Fibroblast of skin of abdomen (primary cell): ENCODE data around the gene USP38. TPM values are rescaled to one million over a fixed set of nuclear protein-coding genes. Genes with fewer than 3 reads are reported as not detected.
A peak's percentile ranks its signal among the peaks of the same experiment; 100 is the strongest.
"Not testable (repeated sequence)": the region's sequence is repeated elsewhere in the genome, so short reads cannot be mapped to it uniquely, and the experiment has no call there.

Source experiments
- DNase-seq: peaks from one replicate; pipeline ENCODE4 v3.0.0-alpha.2; 2013
- polyA plus RNA-seq, 2 experiments: library from polyadenylated mRNA; unstranded; fragments of 120-200 nt; gene quantifications; one replicate each; pipeline ENCODE4 v1.2.1, GENCODE V29; 2013; ENCODE audit not compliant: insufficient read length in 2 of 2

Gene USP38
- polyA plus RNA-seq (2013, experiment 1 of 2; ENCODE audit: insufficient read length): 12.1 TPM
- polyA plus RNA-seq (2013, experiment 2 of 2; ENCODE audit: insufficient read length): 11.3 TPM

DNA sequence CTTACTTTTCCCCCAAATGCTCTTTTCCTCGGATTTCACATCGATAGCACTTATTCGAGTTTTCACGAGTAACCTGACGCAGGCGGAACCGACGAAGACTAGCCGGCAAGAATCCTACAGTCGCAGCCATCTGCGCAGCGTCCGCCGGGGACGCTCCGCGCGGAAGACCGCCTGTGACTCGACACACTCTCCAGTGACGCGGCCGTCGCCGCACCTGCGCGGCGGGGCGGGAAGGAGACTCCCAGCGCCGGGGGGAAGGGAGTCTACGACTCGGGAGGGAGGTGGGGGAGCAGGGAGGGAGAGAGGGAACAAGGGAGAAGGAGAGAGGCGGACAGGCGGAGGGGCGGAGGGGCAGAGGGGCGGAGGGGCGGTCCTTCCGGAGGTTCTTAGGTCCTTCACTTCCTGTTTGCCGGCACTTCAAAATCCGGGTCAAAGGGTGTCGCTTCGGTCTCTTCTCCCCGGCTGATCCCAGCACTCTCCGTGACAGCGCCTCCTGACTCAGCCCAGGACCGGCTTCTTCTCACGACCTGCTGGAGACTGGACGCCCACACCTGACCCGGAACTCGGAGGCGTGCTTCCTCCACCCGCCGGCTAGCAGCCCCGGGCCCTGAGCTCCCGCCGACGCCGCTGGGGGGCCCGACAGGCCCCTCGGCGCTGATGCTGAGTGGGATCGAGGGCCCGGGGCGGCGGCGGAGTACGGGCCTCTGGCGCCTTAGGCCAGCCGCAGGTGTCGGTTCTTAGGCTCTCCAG lies at the start of gene USP38:
Gene USP38, plus strand, starts transcription at position 415 of the 750 bp plus-strand sequence. CDS start 534 bp downstream, outside the sequence.
- peak; percentile 91 for DNase-seq

DNA sequence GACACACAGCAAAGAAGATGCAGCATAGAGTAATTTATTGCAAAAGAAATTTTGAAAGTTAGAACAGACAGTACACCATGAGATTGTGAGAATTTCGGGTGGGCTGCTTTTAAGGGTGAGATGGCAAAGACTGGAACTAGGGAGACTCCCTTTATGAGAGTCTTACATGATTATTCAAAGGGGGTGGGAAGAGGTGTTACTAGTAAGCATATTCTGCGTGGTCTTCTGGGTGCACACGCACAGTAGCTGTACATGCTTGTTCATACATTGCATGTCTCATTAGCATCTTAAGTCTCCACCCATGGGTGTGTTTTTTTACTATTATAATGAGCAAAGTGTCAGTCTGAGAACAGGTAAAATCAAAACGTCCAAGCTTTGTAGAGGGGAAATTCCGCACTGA lies 49.4 kb upstream of the USP38 start:
- DNase-seq: no peak

- no peak for DNase-seq
These were observed 44.0 kb upstream of the USP38 start for GRCh38 chr4:143140696-143141095.

DNA sequence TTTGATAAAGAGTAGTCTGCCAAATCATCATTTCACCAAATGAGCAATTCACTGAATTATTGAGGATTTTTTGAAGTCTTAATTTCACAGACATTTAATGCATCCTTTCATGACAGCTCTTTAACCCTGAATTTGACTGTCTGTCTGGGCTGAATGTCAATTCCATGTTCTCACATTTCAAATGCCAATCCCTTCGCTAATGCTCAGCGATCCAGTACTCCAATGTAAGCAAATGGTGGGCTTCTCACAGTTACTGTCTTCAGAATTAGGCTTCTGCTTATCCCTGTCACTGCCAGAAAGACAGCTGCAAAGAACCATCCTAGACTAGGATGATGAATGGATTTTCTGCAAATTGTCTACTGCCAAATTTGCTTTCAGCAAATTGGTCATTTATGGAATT lies 36.2 kb upstream of the USP38 start:
- no peak for DNase-seq

- no peak for DNase-seq
These were observed 27.9 kb upstream of the USP38 start for GRCh38 chr4:143156853-143157252.

DNA sequence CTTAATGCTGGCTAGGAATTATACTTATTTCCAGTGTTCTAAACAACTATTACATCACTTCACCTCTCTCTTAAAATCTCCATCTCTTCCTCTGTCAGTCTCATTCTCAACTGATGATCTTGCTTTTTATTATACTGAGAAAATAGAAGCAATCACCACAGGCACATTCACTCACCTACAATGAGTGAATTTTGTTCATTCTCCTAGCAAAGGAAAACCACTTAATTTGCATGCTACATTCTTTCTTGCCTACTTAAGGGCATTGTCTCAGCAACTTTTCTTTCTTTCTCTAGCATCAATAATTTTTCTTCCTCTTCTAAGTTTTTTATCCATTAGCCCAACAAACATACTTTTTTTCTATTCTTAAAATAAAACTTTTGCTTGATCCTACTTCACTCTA lies 21.1 kb upstream of the USP38 start:
- no peak for DNase-seq

DNA sequence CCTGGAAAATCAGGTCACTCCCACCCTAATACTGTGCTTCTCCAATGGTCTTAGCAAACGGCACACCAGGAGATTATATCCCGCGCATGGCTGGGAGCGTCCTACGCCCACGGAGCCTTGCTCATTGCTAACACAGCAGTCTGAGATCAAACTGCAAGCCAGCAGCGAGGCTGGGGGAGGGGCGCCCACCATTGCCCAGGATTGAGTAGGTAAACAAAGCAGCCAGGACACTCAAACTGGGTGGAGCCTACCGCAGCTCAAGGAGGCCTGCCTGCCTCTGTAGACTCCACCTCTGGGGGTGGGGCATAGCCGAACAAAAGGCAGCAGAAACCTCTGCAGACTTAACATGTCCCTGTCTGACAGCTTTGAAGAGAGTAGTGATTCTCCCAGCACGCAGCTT lies 18.0 kb upstream of the USP38 start:
- DNase-seq: not testable (repeated sequence)

DNA sequence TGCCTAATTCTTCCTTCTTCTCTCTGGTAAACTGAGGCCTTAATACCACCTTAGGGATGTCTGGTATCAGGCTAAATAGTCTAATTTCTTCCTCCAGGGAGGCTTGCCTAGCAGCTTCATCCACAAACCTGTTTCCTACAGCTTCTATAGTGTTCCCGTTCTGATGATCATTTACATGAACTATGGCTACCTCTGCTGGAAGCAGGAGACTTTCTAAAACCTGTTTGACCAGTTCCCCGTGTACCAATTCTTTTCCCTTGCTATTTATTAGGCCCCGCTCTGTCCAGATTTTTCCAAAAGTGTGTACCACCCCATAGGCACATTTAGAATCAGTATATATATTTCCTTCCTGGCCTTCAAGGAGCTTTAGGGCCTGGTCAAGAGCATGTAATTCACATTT lies 5.8 kb upstream of the USP38 start:
- DNase-seq: no peak

DNA sequence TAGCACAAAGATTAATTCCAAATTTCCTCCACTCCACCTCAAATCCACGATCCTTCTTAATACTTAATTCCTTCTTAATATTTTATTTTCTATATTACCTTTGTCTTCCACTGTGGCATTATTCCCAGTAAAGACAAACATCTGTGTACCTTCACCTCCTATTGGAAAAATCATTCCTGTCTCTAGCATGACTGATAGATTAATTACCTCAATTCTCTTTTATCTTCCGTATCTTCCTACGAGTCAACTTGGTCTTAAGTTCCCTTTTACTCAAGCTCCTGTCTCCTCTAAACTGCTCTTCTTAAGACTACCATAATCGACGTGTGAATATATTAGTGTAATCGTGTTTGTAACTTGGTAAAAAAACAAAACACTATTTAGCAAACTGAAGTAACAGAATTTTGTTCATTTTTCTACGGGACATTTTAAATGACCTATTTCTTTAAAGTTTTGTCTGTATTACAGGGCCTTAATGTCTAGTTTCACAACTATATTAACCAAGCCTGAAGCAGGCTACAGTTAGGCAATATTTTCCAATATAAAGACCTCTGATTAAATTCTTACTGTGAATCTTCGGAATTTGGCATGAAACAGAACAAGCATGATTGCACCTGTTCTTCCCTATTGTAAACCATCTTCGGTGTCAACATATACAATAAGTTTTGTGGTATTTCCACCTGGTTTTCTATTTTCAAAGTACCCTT lies 1.1 kb upstream of the USP38 start:
- no peak for DNase-seq

DNA sequence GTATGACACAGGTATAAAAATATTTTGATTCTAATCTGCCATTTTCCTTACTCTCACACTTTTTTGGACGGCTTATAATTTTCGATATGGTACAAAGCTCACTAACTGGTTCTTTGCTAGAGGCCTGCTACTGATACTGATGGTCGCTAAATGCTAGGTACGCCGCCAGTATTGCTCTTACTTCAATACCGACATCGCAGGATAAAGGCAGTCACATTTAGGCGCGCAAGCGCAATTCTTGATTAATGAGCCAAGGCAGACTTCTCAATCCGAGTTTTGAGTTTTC lies 557 bp upstream of the USP38 start:
- DNase-seq: no peak

DNA sequence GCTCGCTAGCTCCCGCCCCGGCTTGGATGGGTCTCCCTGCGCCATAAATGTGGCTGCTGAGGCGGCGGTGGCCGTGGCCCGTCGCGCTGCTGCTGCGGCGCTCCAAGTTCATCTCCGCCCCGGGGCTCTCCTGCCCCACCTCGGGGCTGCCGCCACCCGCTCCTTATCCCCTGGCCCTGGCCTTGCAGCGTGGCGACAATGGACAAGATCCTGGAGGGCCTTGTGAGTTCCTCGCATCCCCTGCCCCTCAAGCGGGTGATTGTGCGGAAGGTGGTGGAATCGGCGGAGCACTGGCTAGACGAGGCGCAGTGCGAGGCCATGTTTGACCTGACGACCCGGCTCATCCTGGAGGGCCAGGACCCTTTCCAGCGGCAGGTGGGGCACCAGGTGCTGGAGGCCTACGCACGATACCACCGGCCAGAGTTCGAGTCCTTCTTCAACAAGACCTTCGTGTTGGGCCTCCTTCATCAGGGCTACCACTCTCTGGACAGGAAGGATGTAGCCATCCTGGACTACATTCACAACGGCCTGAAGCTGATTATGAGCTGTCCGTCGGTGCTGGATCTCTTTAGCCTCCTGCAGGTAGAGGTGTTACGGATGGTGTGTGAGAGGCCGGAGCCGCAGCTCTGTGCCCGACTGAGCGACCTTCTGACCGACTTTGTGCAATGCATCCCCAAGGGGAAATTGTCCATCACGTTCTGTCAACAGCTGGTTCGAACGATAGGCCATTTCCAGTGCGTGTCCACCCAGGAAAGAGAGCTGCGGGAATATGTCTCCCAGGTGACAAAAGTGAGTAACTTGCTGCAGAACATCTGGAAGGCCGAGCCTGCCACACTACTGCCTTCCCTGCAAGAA lies 763 bp downstream of the USP38 start:
- DNase-seq: no peak

DNA sequence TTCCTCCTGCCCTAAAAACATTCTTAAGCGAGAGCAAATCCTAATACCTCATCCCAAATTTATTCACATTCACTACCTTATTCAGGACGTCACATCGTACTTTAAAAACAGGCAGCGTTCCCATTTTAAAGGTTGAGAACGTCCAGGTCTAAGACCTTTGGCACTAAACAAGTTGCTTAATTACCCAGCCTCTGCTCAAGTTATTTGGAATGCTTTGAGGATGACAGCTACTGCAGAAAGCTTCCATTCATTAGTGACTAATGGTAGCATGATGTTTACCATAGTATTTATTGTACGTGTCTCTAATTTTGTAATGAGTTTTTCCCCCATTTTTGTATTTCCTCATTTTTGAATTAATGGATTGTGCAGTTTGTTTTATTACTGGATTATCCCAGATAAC lies 1.5 kb downstream of the USP38 start:
- no peak for DNase-seq

DNA sequence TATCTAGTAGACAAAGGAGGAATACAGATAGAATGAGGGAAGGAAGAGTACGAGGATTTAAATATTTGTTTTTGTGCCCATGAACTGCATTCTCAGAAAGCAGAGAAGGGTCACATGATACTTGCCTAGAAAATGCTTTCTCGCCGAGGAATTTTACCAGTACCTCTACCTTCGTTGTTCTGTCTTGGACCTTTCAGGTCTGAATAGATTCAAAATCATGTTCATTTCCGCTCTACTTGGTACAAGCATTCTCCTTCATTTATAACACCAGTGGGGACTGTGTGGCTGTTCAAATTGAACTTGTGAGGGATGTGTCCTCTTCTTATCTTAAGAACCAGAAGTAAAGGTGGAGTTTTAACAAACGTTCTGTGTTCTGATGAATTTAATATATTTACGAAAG lies 1.9 kb downstream of the USP38 start:
- no peak for DNase-seq

- no peak for DNase-seq
These were observed 3.7 kb downstream of the USP38 start for GRCh38 chr4:143188136-143189088.

- DNase-seq: no peak
These were observed 4.8 kb downstream of the USP38 start for GRCh38 chr4:143189528-143189927.

DNA sequence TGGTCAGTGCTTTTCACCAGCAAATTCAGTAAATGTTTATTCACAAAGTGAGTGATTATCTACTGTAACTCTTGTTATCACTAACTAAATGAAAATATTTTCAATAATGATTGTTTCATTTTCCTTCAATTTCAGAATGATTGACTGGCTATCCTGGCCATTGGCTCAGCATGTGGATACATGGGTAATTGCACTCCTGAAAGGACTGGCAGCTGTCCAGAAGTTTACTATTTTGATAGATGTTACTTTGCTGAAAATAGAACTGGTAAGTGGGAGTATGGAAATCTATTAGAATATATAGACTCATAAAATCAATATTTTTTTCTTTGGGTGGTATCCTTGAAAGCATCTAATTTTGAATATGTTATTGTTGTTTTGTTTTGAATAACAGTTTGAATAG lies 10.9 kb downstream of the USP38 start:
- no peak for DNase-seq

GRCh38 chr4:143196323-143196722 lies 11.6 kb downstream of the USP38 start:
- no peak for DNase-seq

- DNase-seq: no peak
These were observed 14.8 kb downstream of the USP38 start for GRCh38 chr4:143199503-143199902.

GRCh38 chr4:143202824-143203223 lies 18.1 kb downstream of the USP38 start:
- DNase-seq: peak; percentile 14

DNA sequence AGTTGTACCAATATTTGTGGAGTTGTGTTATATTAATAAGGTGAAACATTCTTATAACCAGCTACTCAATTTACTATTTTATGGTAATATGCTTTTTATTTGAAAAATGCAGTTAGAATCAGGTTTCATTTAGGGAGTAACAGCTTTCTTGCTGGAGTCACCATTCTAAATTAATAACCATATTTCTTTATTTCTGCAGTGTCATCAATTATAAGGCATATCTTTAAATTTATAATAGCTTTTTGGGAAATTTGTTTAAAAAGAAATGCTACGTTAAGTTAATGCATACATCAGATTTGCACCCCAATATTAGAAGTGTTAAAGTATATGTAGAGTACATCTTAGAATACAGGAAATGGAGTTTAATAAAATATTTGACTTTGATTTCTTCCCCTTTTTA lies 18.9 kb downstream of the USP38 start:
- DNase-seq: no peak

DNA sequence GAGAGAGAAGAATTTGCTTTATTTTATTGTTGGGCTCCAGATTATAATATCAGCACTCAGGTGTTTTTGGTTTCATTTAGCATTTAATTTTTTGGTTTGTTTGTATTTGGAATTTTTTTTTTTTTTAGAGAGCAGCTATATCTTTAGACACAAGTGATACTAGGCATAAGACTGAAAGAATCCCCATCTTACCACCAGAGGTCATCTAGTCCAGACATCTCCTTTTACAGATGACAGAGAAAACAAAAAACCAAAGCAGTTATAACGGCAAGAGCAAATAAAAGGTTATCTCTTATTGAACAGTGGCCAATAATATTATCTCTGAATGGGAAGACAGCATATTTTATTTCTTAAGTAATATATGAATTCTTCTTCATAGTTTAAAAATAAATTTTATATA lies 22.8 kb downstream of the USP38 start:
- peak; percentile 28 for DNase-seq

DNA sequence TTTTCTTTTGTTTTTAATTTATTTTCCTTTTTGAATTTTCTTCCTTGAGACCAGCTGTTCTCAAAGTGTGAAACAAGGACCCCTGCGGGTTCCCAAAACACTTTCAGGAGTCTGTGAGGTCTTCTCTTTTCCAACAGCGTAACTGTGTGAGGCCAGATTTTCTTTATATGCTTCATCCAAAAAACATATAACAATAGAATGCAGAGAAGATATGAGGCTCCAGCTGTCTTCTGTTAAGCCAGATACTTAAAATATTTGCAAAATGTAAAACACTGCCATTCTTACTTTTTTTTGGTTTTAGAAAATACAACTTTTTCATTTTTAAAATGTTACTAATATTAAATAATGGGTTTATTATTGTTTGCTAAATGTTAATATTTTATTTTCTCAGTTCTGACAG lies 27.8 kb downstream of the USP38 start:
- no peak for DNase-seq
